NCI-H2029 treated with DMSO at 0.1 percent for 48 hours (cell line): ENCODE data around the gene NADK.

Experiments
- DNase-seq: peaks from one replicate; lab custom pipeline; 2025; lab: John Stamatoyannopoulos, UW

NADK gene

GRCh38 chr1:1786836-1787605, 8.8 kb upstream of the NADK start:
- DNase-seq, result no peak

GRCh38 chr1:1785666-1786065, 7.4 kb upstream of the NADK start:
- no peak for DNase-seq

GRCh38 chr1:1784933-1785332, 6.7 kb upstream of the NADK start:
- DNase-seq, result no peak

- no peak for DNase-seq
Observed at GRCh38 chr1:1783320-1783719, 5.0 kb upstream of the NADK start.

- DNase-seq, result peak; percentile 39
Observed at GRCh38 chr1:1782399-1783221, 4.3 kb upstream of the NADK start.

- no peak for DNase-seq
Observed at GRCh38 chr1:1781526-1781903, 3.2 kb upstream of the NADK start.

GRCh38 chr1:1780598-1781525, 2.6 kb upstream of the NADK start:
- no peak for DNase-seq

- no peak for DNase-seq
Observed at GRCh38 chr1:1779691-1780597, 1.7 kb upstream of the NADK start.

- no peak for DNase-seq
Observed at GRCh38 chr1:1779320-1779675, 1.0 kb upstream of the NADK start.

GRCh38 chr1:1778663-1779319, 521 bp upstream of the NADK start:
- DNase-seq, result no peak

GRCh38 chr1:1777583-1777899, 729 bp downstream of the NADK start:
- DNase-seq, result no peak

- no peak for DNase-seq
Observed at GRCh38 chr1:1776672-1777582, 1.3 kb downstream of the NADK start.

- no peak for DNase-seq
Observed at GRCh38 chr1:1775327-1776226, 2.7 kb downstream of the NADK start.

GRCh38 chr1:1773874-1774273, 4.4 kb downstream of the NADK start:
- no peak for DNase-seq

- DNase-seq, result no peak
Observed at GRCh38 chr1:1771096-1771495, 7.2 kb downstream of the NADK start.

- DNase-seq, result no peak
Observed at GRCh38 chr1:1770102-1770501, 8.2 kb downstream of the NADK start.

GRCh38 chr1:1768249-1768992, 9.8 kb downstream of the NADK start:
- no peak for DNase-seq

GRCh38 chr1:1764876-1765470, 13.3 kb downstream of the NADK start:
- no peak for DNase-seq
